HG03108 (cell line): ENCODE data around the gene ZCCHC10.
"Not testable (repeated sequence)": the region's sequence is repeated elsewhere in the genome, so short reads cannot be mapped to it uniquely, and the experiment has no call there.

Experiments
- ATAC-seq: cut with Tn5 transposase; IDR thresholded peaks from one replicate; pipeline ENCODE4 v1.9.1; 2021; ENCODE audit warnings: moderate library complexity; ENCODE audit not compliant: unreplicated experiment

Gene ZCCHC10

DNA sequence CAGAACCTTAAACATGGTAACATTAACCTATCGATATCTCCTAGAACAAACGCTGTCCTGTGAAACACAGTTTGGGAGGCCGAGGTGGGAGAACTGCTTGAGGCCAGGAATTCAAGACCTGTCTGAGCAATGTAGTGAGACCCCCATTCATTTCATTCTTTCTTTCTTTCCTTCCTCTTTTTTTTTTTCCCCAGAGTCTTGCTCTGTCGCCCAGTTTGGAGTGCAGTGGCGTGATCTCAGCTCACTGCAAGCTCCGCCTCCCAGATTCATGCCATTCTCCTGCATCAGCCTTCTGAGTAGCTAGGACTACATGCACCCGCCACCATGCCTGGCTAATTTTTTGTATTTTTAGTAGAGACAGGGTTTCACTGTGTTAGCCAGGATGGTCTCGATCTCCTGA is 20.2 kb upstream of the ZCCHC10 start:
- ATAC-seq = not testable (repeated sequence)

DNA sequence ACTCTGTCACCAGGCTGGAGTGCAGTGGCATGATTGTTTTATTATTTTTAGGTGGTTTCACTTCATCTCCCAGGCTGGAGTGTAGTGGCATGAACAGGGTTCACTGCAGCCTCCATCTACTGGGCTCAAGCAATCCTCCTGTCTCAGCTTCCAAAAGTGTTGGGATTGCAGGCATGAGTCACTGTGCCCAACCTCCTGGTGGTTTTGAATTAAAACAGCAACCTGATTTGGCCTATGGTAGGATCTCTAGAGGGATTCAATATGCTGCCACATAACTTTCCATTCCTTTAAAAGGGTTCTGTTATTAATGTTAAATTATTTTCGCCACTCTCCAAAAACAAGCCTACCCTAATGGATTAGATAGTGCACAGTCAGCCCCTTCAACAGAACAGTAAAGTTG is 15.6 kb upstream of the ZCCHC10 start:
- no peak for ATAC-seq

DNA sequence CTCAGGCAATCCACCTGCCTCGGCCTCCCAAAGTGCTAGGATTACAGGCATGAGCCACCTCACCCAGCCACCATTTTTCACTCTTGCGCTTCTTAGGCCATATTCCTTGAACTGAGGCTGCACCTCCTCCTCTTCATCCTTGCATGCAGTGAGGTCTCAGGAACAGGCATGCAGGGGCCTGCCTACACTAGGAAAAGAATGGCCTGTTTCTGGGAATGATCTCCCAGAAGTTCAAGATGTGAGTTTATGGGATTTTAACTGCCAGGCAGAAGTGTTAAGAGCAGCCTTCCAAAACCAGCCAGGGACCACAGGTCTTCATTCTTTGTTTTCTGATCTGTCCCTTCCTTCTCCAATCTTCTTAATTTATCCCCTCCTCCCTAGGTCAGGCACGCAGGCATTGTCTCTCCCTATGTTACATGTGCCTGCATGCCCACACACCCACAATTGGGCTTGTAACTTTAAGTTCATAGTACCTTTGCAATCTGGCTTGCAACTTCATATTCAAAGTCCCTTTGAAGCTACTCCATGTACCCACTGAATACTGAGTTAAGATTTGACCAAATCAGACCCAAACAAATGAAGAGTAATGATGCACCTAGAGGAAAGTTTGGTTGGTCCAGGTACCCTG is 14.9 kb upstream of the ZCCHC10 start:
- ATAC-seq = no peak

DNA sequence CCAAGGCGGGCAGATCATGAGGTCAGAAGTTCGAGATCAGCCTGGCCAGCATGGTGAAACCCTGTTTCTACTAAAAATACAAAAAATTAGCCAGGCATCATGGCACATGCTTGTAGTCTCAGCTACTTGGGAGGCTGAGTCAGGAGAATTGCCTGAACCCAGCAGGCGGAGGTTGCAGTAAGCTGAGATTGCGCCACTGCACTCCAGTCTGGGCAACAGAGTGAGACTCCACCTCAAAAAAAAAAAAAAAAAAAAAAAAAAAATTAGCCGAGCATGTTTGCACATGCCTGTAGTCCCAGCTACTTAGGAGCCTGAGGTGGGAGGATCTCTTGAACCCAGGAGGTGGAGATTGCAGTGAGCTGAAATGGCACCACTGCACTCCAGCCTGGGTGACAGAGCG is 10.3 kb upstream of the ZCCHC10 start:
- not testable (repeated sequence) for ATAC-seq

DNA sequence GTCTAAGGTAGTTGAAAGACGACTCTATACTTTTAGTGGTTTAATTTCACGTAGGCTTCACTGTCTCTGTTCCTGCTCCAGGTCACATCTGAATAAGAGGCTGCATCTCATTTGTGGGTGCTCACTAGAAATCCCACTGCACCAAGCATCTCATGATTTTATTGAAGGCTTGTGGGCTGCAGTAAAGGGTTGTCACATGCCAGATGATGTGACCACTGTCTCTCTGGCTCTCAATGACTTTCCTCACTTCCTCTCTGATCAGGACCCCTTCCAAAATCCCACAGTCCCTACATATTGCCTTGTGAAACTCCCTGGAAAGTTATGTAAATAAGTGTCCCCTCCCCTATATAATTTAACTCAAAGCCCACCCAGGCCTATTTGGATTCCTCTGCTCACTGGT is 8.9 kb upstream of the ZCCHC10 start:
- no peak for ATAC-seq

DNA sequence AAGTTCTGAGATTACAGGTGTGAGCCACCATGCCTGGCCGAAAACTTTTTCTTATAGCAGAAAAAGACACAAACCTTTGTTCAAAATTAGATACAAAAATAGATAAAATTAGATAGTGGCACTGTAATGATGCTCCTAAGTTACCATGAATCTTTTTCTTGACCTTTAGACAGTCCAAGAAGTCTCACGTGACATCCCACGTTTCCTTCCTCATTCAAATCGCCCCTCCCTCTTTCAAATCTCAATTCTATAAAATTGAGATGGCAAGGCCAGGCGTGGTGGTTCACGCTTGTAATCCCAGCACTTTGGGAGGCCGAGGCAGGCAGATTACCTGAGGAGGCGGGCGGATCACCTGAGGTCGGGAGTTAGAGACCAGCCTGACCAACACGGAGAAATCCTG is 7.7 kb upstream of the ZCCHC10 start:
- no peak for ATAC-seq

DNA sequence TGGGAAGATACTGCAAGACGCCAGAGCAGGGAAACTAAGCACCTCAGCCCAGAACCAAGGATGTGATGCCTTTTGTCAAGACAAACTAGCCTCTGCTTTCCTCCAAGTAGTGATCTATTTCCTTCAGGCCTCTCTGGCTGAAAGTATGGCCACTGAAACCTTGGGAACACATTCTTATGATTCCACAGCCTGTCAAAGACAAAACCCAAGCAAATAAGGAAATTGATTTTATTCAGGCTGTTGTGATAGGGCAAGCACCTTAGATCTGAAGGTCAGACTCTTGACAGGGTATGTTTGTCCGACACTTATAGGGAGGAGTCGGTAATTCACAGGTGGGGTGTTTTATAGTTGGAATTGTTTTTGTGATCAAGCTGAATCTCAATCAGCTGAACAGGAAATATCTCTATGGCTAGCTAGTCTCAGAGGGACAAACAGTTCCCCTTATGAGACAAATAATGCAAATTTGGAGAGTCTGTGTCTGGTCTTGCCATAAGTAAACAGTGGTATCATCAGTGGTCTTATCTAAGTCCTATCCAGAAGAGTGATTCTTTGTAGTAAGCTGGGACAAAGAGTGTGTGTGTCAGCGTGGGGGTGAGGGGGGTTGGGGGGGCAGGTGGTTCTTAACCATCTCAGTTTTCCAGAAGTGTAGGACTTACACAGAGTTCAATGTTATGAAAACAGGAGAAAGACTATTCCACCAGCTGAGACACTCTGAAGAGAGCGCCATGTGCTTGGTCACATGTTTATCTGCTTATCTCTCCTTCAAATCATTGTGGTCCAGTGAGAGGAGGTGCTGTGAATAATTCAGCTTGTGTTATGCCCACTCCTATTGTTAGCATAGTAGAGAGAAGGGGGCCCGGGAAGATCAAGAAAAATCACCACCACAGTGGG is 6.7 kb upstream of the ZCCHC10 start:
- ATAC-seq = peak; percentile 58

DNA sequence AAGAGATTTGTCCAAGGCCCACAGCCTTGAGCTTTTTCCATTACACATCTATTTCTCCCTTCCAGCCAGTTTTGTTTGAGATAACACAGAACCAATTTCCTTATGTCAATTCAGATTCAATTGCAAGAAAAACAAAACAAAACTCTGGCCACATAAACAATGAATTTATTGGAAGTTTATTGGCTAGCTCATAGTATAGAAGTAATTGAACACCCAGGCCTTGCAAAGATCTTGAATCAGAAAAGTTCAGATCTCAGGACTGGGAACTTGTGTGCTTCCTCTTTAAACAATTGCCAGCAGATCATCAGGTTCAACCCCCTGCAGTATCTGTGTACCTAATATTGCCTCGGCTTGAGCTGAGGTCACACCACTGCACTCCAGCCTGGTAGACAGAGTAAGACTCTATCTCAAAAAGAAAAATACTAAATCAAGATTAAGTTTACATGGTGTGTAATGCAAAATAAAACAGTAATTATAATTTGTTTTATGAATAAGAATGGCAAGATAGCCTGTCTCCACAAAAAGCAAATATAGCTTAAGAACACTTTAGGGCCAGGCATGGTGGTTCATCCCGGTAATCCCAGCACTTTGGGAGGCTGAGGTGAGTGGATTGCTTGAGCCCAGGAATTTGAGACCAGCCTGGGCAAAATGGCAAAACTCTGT is 4.1 kb upstream of the ZCCHC10 start:
- no peak for ATAC-seq

DNA sequence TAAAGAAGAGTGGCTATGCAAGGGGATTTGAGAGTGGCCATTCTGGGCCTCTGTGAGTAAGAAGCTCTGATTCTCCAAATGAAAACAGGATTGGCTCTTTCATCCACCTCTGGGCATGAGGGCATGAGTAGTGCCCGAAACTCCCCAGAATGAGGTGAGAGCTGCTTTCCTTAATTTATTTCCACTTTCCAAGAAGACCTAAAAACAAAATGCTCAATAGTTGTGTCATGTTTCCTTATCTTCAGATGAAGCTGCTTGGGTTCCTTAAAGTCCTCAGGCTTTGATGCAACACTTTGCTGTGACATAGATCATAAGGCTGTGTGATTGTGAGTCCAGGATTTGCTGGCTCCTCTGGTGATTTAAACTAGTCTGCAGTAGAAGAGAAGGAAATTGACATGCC is 3.1 kb upstream of the ZCCHC10 start:
- ATAC-seq = no peak

DNA sequence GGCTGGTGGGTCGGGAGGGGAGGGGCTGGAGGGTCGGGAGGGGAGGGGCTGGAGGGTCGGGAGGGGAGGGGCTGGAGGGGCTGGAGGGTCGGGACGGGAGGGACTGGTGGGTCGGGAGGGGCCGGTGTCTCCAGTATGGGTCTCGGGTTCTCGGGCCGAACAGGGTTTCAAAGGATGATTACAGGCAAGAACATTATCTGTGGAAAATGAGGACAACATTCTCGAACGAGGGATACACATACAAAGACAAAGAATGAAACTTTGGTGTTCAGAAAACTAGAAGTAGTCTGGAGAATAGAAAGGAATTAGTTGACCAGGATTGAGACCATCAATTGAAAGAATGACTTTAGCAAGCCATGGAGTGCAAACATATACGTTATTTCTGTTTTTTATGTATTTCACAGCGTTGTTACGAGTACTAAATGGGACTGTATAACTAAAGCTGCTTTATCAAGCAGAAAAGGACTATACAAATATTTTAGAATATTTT is 360 bp upstream of the ZCCHC10 start:
- no peak for ATAC-seq

DNA sequence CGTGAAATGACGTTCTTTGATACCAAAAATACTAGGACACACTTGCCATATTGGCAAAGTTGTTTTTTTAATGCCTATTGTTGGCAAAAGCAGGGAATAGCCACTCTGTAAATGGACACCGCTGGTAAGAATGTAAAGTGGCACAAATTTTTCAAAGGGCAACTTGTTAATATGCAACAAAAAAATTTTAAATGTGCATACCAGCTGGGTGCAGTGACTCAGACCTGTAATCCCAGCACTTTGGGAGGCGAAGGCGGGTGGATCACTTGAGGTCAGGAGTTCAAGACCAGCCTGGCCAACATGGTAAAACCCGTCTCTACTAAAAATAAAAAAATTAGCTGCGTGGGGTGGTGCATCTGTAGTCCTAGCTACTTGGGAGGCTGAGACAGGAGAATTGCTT is 6.9 kb downstream of the ZCCHC10 start:
- ATAC-seq = not testable (repeated sequence)

DNA sequence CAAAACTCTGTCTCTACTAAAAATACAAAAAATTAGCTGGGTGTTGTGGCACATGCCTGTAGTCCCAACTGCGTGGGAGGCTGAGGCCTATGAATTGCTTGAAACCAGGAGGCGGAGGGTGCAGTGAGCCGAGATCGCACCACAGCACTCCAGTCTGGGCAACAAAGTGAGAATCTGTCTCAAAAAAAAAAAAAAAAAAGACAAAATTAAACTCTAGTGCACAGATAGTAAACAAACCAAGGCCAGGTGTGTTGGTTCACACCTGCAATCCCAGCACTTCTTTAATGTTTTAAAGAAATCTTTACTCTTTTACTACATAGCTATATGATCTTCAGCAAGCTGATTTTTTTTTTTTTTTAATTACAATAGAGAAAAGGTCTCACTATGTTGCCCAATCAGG is 8.4 kb downstream of the ZCCHC10 start:
- ATAC-seq = no peak

DNA sequence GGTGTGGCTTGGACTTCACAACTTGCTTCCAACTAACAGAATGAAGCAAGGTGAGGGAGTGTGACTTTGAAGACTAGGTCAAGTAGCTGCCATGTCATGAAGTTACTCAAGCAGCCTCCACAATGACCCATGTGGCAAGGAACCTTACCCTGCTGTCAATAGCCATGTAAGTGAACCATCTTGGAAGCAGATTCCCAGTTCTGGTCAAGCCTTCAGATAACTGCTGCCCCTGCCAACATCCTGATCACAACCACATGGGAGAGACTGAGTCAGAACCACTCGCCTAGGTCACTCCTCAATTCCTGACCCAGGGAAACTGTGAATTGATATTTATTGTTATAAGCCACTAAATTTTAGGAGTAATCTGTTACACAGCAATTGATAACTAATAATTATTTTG is 10.9 kb downstream of the ZCCHC10 start:
- ATAC-seq = no peak

DNA sequence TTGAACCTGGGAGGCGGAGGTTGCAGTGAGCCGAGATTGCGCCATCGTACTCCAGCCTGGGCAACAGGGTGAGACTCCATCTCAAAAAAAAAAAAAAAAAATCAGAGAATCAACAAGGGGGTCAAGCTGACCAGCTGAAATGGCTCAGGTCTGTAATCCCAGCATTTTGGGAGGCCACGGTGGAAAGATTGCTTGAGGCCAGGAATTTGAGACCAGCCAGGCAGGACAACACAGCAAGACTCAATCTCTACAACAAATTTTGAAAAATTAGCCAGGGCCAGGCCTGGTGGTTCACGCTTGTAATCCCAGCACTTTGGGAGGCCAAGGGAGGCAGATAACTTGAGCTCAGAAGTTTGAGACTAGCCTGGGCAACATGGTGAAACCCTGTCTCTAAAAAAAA is 17.9 kb downstream of the ZCCHC10 start:
- ATAC-seq = not testable (repeated sequence)

DNA sequence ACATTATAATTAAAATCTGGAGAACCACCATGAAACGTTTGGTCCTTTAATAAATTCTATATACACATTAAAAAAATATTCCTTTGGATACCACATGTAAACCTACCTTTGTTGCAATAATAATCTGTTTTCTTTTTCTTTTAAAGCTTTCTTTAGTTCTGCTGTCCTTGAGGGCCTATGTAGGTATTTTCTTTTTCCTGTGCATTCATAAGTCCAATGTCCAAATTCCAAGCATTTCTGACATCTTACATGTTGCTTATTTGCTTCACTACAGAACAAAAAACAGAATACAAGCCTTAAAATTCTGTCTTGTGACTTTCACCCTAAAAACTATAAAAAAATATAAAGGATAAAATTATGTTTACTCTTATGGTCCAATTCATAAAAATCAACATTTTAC is 19.7 kb downstream of the ZCCHC10 start:
- ATAC-seq = no peak

DNA sequence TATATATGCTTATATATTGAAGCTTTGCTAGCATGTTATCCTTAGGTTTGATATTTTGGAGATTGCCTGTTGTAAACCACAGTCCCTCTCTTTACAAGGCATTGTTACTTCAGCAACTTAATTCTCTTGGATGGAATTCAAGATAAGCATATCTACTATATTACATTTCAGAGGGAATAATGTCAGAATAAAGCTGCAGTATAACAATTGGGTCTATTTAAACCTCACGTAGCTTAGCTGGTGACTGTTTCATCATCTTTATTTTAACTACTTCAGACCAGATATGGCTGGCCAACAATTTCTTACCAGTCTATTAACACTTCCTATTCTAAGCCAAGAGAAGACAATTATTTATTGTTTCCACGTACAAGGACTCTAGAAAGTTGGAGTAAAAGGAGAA is 27.1 kb downstream of the ZCCHC10 start:
- no peak for ATAC-seq

DNA sequence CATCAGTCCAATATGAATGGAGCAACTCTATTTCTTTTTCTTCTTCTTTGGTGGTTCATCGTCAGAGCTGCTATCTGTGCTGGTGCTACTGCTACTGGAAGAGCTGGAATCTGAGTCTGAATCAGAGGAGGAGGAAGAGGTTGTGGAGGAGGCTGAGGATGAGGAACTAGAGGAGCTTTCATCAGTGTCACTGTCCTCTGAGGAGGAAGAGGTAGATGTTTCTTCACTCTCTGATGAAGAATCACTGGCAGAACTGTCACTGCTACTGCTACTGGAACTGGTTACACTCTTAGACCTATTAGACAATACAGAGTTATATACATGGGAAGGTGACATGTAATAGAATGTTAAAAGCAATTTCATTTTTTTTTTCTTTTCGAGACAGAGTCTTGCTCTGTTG is 27.8 kb downstream of the ZCCHC10 start:
- no peak for ATAC-seq

DNA sequence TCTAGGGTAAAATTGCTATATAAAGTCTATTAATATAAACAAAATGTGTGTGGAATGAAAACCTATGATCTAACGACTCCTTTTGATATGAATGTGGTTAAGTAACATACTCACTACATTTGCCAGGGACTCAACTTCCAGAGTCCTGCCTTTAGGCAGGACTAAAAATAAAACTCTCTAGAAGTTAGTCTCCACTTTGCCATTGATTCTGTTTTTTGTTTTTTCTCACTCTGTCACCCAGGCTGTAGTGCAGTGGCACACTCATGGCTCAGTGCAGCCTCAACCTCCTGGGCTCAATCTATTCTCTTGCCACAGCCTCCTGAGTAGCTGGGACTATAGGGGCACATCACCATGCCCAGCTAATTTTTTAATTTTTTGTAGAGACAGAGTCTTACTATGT is 30.0 kb downstream of the ZCCHC10 start:
- ATAC-seq = no peak

DNA sequence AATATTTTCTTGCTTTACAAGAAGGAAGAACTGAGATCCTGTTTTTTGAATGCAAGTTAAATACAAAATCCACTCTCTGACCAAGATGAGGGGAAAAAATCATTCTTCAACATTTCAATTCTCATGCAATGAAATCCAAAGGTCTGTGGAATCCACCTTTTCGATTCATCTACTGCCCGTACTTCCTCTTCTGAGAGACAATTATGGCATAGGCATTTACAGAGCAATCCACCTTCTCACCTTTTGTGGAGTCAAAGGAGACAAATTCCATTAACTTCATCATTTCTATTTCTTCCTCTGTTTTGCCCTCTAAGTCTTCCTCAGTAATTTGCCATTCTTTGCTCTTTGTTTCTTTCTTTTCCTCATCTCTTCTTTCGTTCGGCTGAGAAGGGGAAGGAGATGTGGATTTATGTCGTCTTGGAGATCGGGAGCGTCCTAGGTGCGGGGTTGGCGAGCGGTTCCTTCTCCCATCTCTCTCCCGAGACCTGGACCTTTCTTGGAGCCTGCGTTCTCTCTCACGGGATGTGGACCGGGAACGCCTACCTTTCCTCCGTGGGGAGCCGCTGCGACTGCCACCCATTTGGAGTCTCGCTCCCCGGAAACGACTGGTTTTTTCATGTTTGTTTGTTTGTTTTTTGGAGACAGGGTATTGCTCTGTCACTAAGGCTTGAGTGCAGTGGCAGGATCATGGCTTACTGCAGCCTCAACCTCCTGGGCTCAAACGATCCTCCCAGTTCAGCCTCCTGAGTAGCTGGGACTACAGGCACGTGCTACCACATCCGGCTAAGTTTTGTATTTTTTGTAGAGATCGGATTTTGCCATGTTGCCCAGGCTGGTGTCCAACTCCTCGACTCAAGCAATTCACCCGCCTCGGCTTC is 38.6 kb downstream of the ZCCHC10 start:
- ATAC-seq = no peak

DNA sequence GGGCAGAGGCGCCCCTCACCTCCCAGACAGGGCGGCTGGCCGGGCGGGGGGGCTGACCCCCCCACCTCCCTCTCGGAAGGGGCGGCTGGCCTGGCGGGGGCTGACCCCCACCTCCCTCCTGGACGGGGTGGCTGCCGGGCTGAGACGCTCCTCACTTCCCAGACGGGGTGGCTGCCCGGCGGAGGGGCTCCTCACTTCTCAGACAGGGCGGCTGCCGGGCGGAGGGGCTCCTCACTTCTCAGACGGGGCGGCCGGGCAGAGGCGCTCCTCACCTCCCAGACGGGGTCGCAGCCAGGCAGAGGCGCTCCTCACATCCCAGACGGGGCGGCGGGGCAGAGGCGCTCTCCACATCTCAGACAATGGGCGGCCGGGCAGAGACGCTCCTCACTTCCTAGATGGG is 43.4 kb downstream of the ZCCHC10 start:
- ATAC-seq = not testable (repeated sequence)

DNA sequence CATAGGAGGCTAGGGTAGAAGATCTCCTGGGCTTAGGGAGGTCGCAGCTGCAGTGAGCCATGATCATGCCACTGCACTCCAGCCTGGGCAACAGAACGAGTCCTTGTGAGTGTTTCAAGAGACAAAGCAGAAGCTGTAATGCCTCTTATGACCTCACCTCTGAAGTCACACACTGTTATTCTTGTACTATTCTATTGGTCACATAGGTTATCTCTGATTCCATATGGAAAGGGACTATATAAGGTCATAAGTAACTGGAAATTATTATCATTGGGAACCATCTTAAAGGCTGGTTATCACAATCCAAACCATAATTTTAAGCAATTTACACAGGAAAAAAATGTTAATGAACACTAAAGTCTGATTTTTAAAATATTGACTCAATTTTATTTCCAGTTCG is 45.1 kb downstream of the ZCCHC10 start:
- no peak for ATAC-seq
